H9 (cell line): ENCODE results near the gene AP1G2. TPM values are rescaled to one million over a fixed set of nuclear protein-coding genes. Genes with fewer than 3 reads are reported as not detected.

Source experiments
- DNase-seq: peaks from one replicate; pipeline ENCODE4 v3.0.0-alpha.2; 2017
- H2AFZ ChIP-seq: one replicate; pipeline ENCODE4 v1.6.1; 2013; ENCODE audit warnings: mild to moderate bottlenecking, low read length, control low read depth, moderate library complexity
- H2AK5ac ChIP-seq: 2 replicates; pipeline ENCODE4 v1.6.1; 2013; ENCODE audit warnings: low read length, control low read depth, mixed read lengths; ENCODE audit not compliant: insufficient read length
- H2BK120ac ChIP-seq: one replicate; pipeline ENCODE4 v1.6.1; 2013; ENCODE audit warnings: low read depth, mild to moderate bottlenecking, low read length, control low read depth, inconsistent platforms; ENCODE audit not compliant: poor library complexity, severe bottlenecking
- H2BK12ac ChIP-seq: 2 replicates; pipeline ENCODE4 v1.6.1; 2013; ENCODE audit warnings: low read length, control low read depth, mixed read lengths, low read depth; ENCODE audit not compliant: insufficient read length
- H2BK15ac ChIP-seq: 2 replicates; pipeline ENCODE4 v1.6.1; 2013; ENCODE audit warnings: low read depth, low read length, control low read depth
- H2BK20ac ChIP-seq: one replicate; pipeline ENCODE4 v1.6.1; 2013; ENCODE audit warnings: low read depth, mild to moderate bottlenecking, low read length, control low read depth, inconsistent platforms; ENCODE audit not compliant: poor library complexity, severe bottlenecking
- H2BK5ac ChIP-seq: 2 replicates; pipeline ENCODE4 v1.6.1; 2013; ENCODE audit warnings: low read length, control low read depth, mixed read lengths; ENCODE audit not compliant: insufficient read length
- H3K14ac ChIP-seq: 2 replicates; pipeline ENCODE4 v1.6.1; 2013; ENCODE audit warnings: low read length, control low read depth; ENCODE audit not compliant: insufficient read depth
- H3K18ac ChIP-seq: 2 replicates; pipeline ENCODE4 v1.6.1; 2013; ENCODE audit warnings: low read depth, mild to moderate bottlenecking, mixed read lengths, low read length, control low read depth; ENCODE audit not compliant: insufficient read length
- H3K23ac ChIP-seq: 2 replicates; pipeline ENCODE4 v1.6.1; 2013; ENCODE audit warnings: low read length, control low read depth, mixed read lengths, low read depth; ENCODE audit not compliant: insufficient read length
- H3K23me2 ChIP-seq: 2 replicates; pipeline ENCODE4 v1.6.1; 2013; ENCODE audit warnings: low read depth, mild to moderate bottlenecking, mixed read lengths, low read length, control low read depth; ENCODE audit not compliant: insufficient read length, poor library complexity, severe bottlenecking
- H3K27ac ChIP-seq: 2 replicates; pipeline ENCODE4 v1.5.1; 2013; ENCODE audit warnings: low read length, control low read depth, mixed read lengths, low read depth; ENCODE audit not compliant: insufficient read length
- H3K27me3 ChIP-seq: 2 replicates; pipeline ENCODE4 v1.6.1; 2013; ENCODE audit warnings: low read length, control low read depth, inconsistent platforms; ENCODE audit not compliant: insufficient read depth
- H3K4ac ChIP-seq: 2 replicates; pipeline ENCODE4 v1.6.1; 2013; ENCODE audit warnings: low read depth, mild to moderate bottlenecking, control low read depth, inconsistent platforms, low read length, moderate library complexity
- H3K4me1 ChIP-seq: 2 replicates; pipeline ENCODE4 v1.6.1; 2013; ENCODE audit warnings: low read length, control low read depth, inconsistent platforms; ENCODE audit not compliant: insufficient read depth
- H3K4me2 ChIP-seq: 2 replicates; pipeline ENCODE4 v1.6.1; 2013; ENCODE audit warnings: low read length, control low read depth, mixed read lengths; ENCODE audit not compliant: insufficient read length, insufficient read depth
- H3K56ac ChIP-seq: 2 replicates; pipeline ENCODE4 v1.6.1; 2013; ENCODE audit warnings: low read depth, mild to moderate bottlenecking, mixed read lengths, low read length, control low read depth; ENCODE audit not compliant: insufficient read length
- H3K79me1 ChIP-seq: 2 replicates; pipeline ENCODE4 v1.6.1; 2013; ENCODE audit warnings: low read depth, mild to moderate bottlenecking, moderate library complexity, low read length, control low read depth, inconsistent platforms; ENCODE audit not compliant: insufficient read depth, poor library complexity, severe bottlenecking
- H3K79me2 ChIP-seq: 2 replicates; pipeline ENCODE4 v1.6.1; 2013; ENCODE audit warnings: low read length, control low read depth, inconsistent platforms; ENCODE audit not compliant: insufficient read depth
- H3K9ac ChIP-seq: 2 replicates; pipeline ENCODE4 v1.6.1; 2013; ENCODE audit warnings: low read length, control low read depth, mixed read lengths; ENCODE audit not compliant: insufficient read length; ENCODE audit errors: extremely low read depth
- H3K9me3 ChIP-seq: one replicate; pipeline ENCODE4 v1.6.1; 2013; ENCODE audit warnings: low read depth, low read length, inconsistent platforms; ENCODE audit not compliant: control insufficient read depth
- H3T11ph ChIP-seq: one replicate; pipeline ENCODE4 v1.6.1; 2013; ENCODE audit warnings: mild to moderate bottlenecking, low read length, control low read depth, inconsistent platforms
- H4K20me1 ChIP-seq: one replicate; pipeline ENCODE4 v1.6.1; 2013; ENCODE audit not compliant: control insufficient read depth, insufficient read length, insufficient read depth
- H4K5ac ChIP-seq: 2 replicates; pipeline ENCODE4 v1.6.1; 2013; ENCODE audit warnings: low read depth, mild to moderate bottlenecking, mixed read lengths, low read length, control low read depth; ENCODE audit not compliant: insufficient read length
- H4K8ac ChIP-seq: replicated peaks from 2 replicates; pipeline ENCODE4 v1.6.1; 2013; ENCODE audit warnings: low read length, control low read depth, mixed read lengths, low read depth; ENCODE audit not compliant: insufficient read length
- H4K91ac ChIP-seq: 2 replicates; pipeline ENCODE4 v1.6.1; 2013; ENCODE audit warnings: low read depth, mild to moderate bottlenecking, moderate library complexity, mixed read lengths, low read length, control low read depth; ENCODE audit not compliant: insufficient read length
- H3K27ac Mint-ChIP-seq, 3 experiments: 2 replicates in 2 of 3; 3 replicates in 1 of 3; pipeline ENCODE4 v1.8.0; 2020 to 2021; ENCODE audit warnings: mixed read lengths in 3 of 3, mild to moderate bottlenecking in 1 of 3, moderate library complexity in 1 of 3
- H3K27me3 Mint-ChIP-seq: 2 replicates; pipeline ENCODE4 v1.8.0; 2021; ENCODE audit warnings: low read depth, mild to moderate bottlenecking, moderate library complexity, mixed read lengths
- H3K36me3 Mint-ChIP-seq, 3 experiments: 2 replicates in 2 of 3; 3 replicates in 1 of 3; pipeline ENCODE4 v1.8.0; 2020 to 2021; ENCODE audit warnings: low read depth in 3 of 3, mixed read lengths in 3 of 3; ENCODE audit not compliant: insufficient read depth in 1 of 3
- H3K4me1 Mint-ChIP-seq, 2 experiments: 2 replicates each; pipeline ENCODE4 v1.8.0; 2020; ENCODE audit warnings: mixed read lengths in 2 of 2
- H3K4me3 Mint-ChIP-seq, 2 experiments: 2 replicates in 1 of 2; 3 replicates in 1 of 2; pipeline ENCODE4 v1.8.0; 2020 to 2021; ENCODE audit warnings: mild to moderate bottlenecking in 2 of 2, mixed read lengths in 2 of 2, moderate library complexity in 1 of 2
- H3K9me3 Mint-ChIP-seq, 2 experiments: 2 replicates in 1 of 2; 3 replicates in 1 of 2; pipeline ENCODE4 v1.8.0; 2020; ENCODE audit warnings: mild to moderate bottlenecking in 2 of 2, mixed read lengths in 2 of 2, moderate library complexity in 1 of 2
- WGBS: extraction: QIAGEN DNeasy Blood & Tissue Kit; methylation state at CpG from one replicate; pipeline ENCODE4 v1.1.7; 2013; ENCODE audit warnings: missing lambda C conversion rate, low lambda C conversion rate, mixed read lengths; ENCODE audit not compliant: insufficient read length; ENCODE audit errors: extremely low coverage; 5-methylcytosine and 5-hydroxymethylcytosine counted together
- total RNA-seq: library from RNA; stranded (reverse); gene quantifications from 2 replicates; pipeline ENCODE4 v1.2.1, GENCODE V29; 2021
- TF ChIP-seq, protein P1 (sequence below): fragments of 200-600 bp; sonication (generic); conservative IDR thresholded peaks from 3 replicates; pipeline ENCODE4 v1.8.0; 2021; ENCODE audit warnings: antibody characterized with exemption, mild to moderate bottlenecking

Gene AP1G2
- total RNA-seq, 1 experiment from 2014 or later, result 107 TPM

DNA sequence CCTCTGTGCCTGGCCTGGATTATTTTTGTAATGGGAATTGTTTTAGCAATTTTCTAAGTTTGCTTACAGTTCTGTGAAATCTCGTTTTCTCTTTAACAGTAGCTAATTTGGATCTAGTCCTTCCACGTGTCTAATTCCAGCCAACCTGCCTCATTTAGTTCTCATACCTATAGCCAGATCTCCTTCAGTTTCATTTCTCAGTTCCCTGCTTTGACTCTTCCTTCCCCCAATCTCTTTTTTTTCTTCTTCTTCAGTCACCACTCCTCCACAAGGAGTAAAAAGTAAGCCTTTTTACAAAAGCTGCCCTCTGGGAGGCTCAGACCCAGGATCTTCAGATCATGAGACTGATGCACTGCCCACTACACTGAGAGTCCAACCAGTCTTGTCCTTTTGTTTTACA is 10.1 kb downstream of the AP1G2 start:
- WGBS, result no CpG with 5 or more reads among the region's 2 CpGs
- TF ChIP-seq, protein P1, sequence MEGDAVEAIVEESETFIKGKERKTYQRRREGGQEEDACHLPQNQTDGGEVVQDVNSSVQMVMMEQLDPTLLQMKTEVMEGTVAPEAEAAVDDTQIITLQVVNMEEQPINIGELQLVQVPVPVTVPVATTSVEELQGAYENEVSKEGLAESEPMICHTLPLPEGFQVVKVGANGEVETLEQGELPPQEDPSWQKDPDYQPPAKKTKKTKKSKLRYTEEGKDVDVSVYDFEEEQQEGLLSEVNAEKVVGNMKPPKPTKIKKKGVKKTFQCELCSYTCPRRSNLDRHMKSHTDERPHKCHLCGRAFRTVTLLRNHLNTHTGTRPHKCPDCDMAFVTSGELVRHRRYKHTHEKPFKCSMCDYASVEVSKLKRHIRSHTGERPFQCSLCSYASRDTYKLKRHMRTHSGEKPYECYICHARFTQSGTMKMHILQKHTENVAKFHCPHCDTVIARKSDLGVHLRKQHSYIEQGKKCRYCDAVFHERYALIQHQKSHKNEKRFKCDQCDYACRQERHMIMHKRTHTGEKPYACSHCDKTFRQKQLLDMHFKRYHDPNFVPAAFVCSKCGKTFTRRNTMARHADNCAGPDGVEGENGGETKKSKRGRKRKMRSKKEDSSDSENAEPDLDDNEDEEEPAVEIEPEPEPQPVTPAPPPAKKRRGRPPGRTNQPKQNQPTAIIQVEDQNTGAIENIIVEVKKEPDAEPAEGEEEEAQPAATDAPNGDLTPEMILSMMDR, result no peak
- H3K27ac Mint-ChIP-seq, result peak overlapping the region; percentile 5 to 66 (median 62); a peak in 5 of 7 replicates
- Histone ChIP-seq H3K27ac (no peak overlapping the region), H3K18ac (no peak overlapping the region), H2BK5ac (no peak overlapping the region), H2BK20ac (no peak overlapping the region), H4K91ac (no peak overlapping the region), H3K23me2 (peaks cover 19% of the 10 kb centered on the region), H3K9me3 (no peaks in the 10 kb centered on the region), H2BK12ac (no peak overlapping the region), H3K9ac (no peak overlapping the region), H2BK120ac (no peak overlapping the region), H3K79me1 (no peaks in the 10 kb centered on the region), H3K27me3 (no peaks in the 10 kb centered on the region), H3K4me1 (peaks cover 4% of the 10 kb centered on the region; the same call in 1 of the 2 replicates), H3K79me2 (no peaks in the 10 kb centered on the region; the same call in 1 of the 2 replicates), H3K23ac (no peak overlapping the region), H4K5ac (no peak overlapping the region), H2BK15ac (no peak overlapping the region), H2AFZ (no peak overlapping the region), H3K14ac (no peak overlapping the region), H3K4me2 (no peak overlapping the region), H3K4ac (no peak overlapping the region), H3T11ph (no peak overlapping the region), H4K8ac (no peak overlapping the region), H2AK5ac (no peak overlapping the region), H4K20me1 (no peaks in the 10 kb centered on the region), H3K56ac (no peak overlapping the region)
- H3K27me3 Mint-ChIP-seq, result no peaks in the 10 kb centered on the region
- no peak for DNase-seq
- peaks cover 15 to 47% (median 40%) of the 10 kb centered on the region in 3 experiments for H3K36me3 Mint-ChIP-seq
- H3K4me1 Mint-ChIP-seq, result peaks cover 21 to 40% of the 10 kb centered on the region in 2 experiments
- H3K9me3 Mint-ChIP-seq, result no peaks in the 10 kb centered on the region
- H3K4me3 Mint-ChIP-seq, result peak overlapping the region; percentile 0 to 74
